K562 (cell line): ENCODE data around the gene LHX5.
A peak's percentile ranks its signal among the peaks of the same experiment; 100 is the strongest.

Experiments used
- CTCF ChIP-seq, 3 experiments: IDR thresholded peaks in 2 of 3; conservative IDR thresholded peaks in 1 of 3; 2 replicates each; pipeline ENCODE4 v1.5.1; 2011 to 2012; ENCODE audit warnings: low read length in 3 of 3, mild to moderate bottlenecking in 3 of 3, control low read depth in 2 of 3, improper control_type of control experiment in 1 of 3, inconsistent platforms in 1 of 3, low read depth in 1 of 3, mixed read lengths in 1 of 3, moderate library complexity in 1 of 3; ENCODE audit not compliant: insufficient read depth in 2 of 3
- DPF2 ChIP-seq: fragments of 450-650 bp; IDR thresholded peaks from 2 replicates; pipeline ENCODE4 v1.6.1; 2016
- MYC ChIP-seq, 2 experiments: fragments of 250-450 bp in 1 of 2; sonication (Bioruptor Pico) in 1 of 2; IDR thresholded peaks; 2 replicates each; pipeline versions ENCODE4 v1.5.1 to v1.6.1; 2012 to 2021; ENCODE audit warnings: low read depth in 2 of 2, borderline replicate concordance in 1 of 2, improper control_type of control experiment in 1 of 2, low read length in 1 of 2, mild to moderate bottlenecking in 1 of 2, moderate library complexity in 1 of 2
- SMC3 ChIP-seq: conservative IDR thresholded peaks from 2 replicates; pipeline ENCODE4 v1.6.1; 2011; ENCODE audit warnings: low read depth, low read length, improper control_type of control experiment; ENCODE audit not compliant: insufficient read depth
- ZNF318 ChIP-seq, 2 experiments: fragments of 450-650 bp; IDR thresholded peaks; 2 replicates each; pipeline ENCODE4 v1.6.1; 2016; ENCODE audit warnings: mild to moderate bottlenecking in 2 of 2, borderline replicate concordance in 1 of 2, low read depth in 1 of 2, moderate library complexity in 1 of 2

GRCh38 chr12:113422030-113422885, 49.4 kb downstream of the LHX5 start, which contains the start of gene SDSL:
- TF ChIP-seq DPF2, result peak; percentile 82
- 0 out of 4 replicates have a peak, but pooled peaks of 1 of the 2 experiments have one; percentile 55 for TF ChIP-seq ZNF318 (IDR thresholded peaks at IDR 0.05; ENCODE audit: borderline replicate concordance in 1 of 2, low read depth in 1 of 2)
- TF ChIP-seq SMC3, result no peak
- TF ChIP-seq CTCF (IDR thresholded peaks at IDR 0.05 in 2 of 3, conservative IDR thresholded peaks at IDR 0.05 in 1 of 3; ENCODE audit: insufficient read depth in 2 of 3, low read depth in 1 of 3, low read length in 3 of 3), result no peak
- peak; percentile 79; the same call in 1 of the 2 replicates for TF ChIP-seq MYC (IDR thresholded peaks at IDR 0.05; ENCODE audit: low read depth, low read length)
- TF ChIP-seq MYC (CRISPR knock-in tag; IDR thresholded peaks at IDR 0.05; ENCODE audit: borderline replicate concordance, low read depth), result 0 out of 2 replicates have a peak, but pooled peaks have one; percentile 40
